Memory B cell (primary cell): ENCODE data around the gene CMIP.
A peak's percentile ranks its signal among the peaks of the same experiment; 100 is the strongest.

Experiments used
- ATAC-seq: fragments of 150-1000 bp; cut with Tn5 transposase; 2 replicates; pipeline ENCODE4 v1.10.0; 2021; ENCODE audit warnings: low read depth, mild to moderate bottlenecking, moderate library complexity
- DNase-seq, 2 donors: peaks; one replicate each; pipeline ENCODE4 v3.0.0; 2022; ENCODE audit warnings: low spot score in 2 of 2
- H3K27ac Mint-ChIP-seq: one replicate; pipeline ENCODE4 v1.8.0; 2022; ENCODE audit warnings: mild to moderate bottlenecking, moderate library complexity, mixed read lengths
- H3K27me3 Mint-ChIP-seq: one replicate; pipeline ENCODE4 v1.8.0; 2022; ENCODE audit warnings: mixed read lengths
- H3K36me3 Mint-ChIP-seq: one replicate; pipeline ENCODE4 v1.8.0; 2022; ENCODE audit warnings: mild to moderate bottlenecking, mixed read lengths
- H3K4me1 Mint-ChIP-seq: one replicate; pipeline ENCODE4 v1.8.0; 2022; ENCODE audit warnings: mixed read lengths
- H3K4me3 Mint-ChIP-seq: one replicate; pipeline ENCODE4 v1.8.0; 2022; ENCODE audit warnings: mild to moderate bottlenecking, moderate library complexity, mixed read lengths
- H3K9me3 Mint-ChIP-seq: one replicate; pipeline ENCODE4 v1.8.0; 2022; ENCODE audit warnings: mixed read lengths

The CMIP gene

GRCh38 chr16:81481207-81481821 is 36.7 kb downstream of the CMIP start:
- peaks cover 63% of the 10 kb centered on the region for H3K4me1 Mint-ChIP-seq
- H3K9me3 Mint-ChIP-seq, result no peaks in the 10 kb centered on the region
- peak; percentile 84 for ATAC-seq

GRCh38 chr16:81482329-81483063 is 37.9 kb downstream of the CMIP start:
- peaks cover 55% of the 10 kb centered on the region for H3K4me1 Mint-ChIP-seq
- ATAC-seq (no peak), DNase-seq (no peak)
- peak overlapping the region; percentile 98 for H3K27ac Mint-ChIP-seq
- no peaks in the 10 kb centered on the region for H3K27me3 Mint-ChIP-seq
- H3K9me3 Mint-ChIP-seq, result no peaks in the 10 kb centered on the region
- H3K4me3 Mint-ChIP-seq, result peak overlapping the region; percentile 74
- H3K36me3 Mint-ChIP-seq, result no peaks in the 10 kb centered on the region

More at GRCh38 chr16:81481207-81481821, 36.7 kb downstream of the CMIP start:
- Mint-ChIP-seq H3K36me3 (peaks cover 3% of the 10 kb centered on the region), H3K4me3 (peak overlapping the region; percentile 74), H3K27ac (peak overlapping the region; percentile 98), H3K27me3 (no peaks in the 10 kb centered on the region)
- DNase-seq, result peak; percentile 56 to 80

DNA sequence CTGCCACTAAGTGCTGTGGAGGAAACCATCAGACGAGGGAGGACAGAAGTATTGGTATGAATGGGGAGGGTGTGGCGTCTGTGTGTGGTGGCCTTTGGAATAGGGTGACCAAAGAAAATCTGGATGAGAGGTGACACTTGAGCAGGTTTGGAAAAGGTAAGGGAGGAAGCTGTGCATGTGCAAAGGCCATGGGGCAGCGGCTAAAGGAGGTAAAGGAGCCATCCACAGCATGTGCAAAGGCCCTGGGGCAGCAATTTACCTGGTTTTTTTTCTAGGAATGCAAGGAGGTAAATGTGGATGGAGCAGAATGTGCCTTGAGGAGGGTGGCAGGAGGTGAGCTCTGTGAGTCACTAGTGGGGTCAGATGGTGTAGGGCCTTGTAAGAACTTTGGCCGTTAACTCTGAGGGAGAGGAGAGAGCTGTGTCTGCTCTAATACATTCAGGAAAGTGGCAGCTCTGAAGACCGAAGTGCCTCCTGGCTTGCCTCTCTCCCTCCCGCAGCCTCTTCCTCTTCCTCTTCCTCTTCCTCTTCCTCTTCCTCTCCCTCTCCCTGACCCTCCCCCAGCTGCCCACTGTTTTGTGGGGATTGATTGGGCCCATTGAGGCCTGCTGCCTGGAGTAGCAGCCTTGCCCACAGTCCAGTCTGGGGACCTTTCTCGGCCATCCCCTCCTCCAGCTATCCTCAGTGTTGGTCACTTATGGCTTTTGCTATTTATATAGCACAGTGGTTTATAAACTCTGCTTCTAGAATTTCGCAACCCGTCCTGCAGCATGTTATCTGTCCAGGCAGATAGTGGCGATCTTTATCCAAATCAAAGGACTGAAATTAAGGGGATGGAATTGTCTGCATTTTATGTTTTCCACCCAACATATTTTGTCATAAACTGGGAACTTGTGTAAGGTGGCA is 38.7 kb downstream of the CMIP start:
- Mint-ChIP-seq H3K27me3 (no peaks in the 10 kb centered on the region), H3K27ac (peak overlapping the region; percentile 76), H3K36me3 (no peaks in the 10 kb centered on the region), H3K4me3 (peak overlapping the region; percentile 32), H3K9me3 (no peaks in the 10 kb centered on the region), H3K4me1 (peaks cover 52% of the 10 kb centered on the region)
- ATAC-seq (no peak), DNase-seq (no peak)

GRCh38 chr16:81483970-81484595 is 39.5 kb downstream of the CMIP start:
- Mint-ChIP-seq H3K36me3 (peaks cover 2% of the 10 kb centered on the region), H3K27me3 (no peaks in the 10 kb centered on the region), H3K4me3 (no peak overlapping the region), H3K4me1 (peaks cover 54% of the 10 kb centered on the region), H3K9me3 (no peaks in the 10 kb centered on the region), H3K27ac (peak overlapping the region; percentile 76)
- no peak for DNase-seq
- no peak for ATAC-seq

GRCh38 chr16:81484908-81485624 is 40.5 kb downstream of the CMIP start:
- Mint-ChIP-seq H3K4me1 (peaks cover 55% of the 10 kb centered on the region), H3K36me3 (peaks cover 2% of the 10 kb centered on the region), H3K27me3 (no peaks in the 10 kb centered on the region), H3K4me3 (no peak overlapping the region), H3K27ac (peak overlapping the region; percentile 38), H3K9me3 (no peaks in the 10 kb centered on the region)
- DNase-seq, result no peak
- no peak for ATAC-seq

- Mint-ChIP-seq H3K4me1 (peaks cover 57% of the 10 kb centered on the region), H3K4me3 (no peak overlapping the region), H3K27me3 (no peaks in the 10 kb centered on the region), H3K36me3 (peaks cover 2% of the 10 kb centered on the region), H3K27ac (peak overlapping the region; percentile 17), H3K9me3 (no peaks in the 10 kb centered on the region)
- DNase-seq, result no peak
- no peak for ATAC-seq
Measured at GRCh38 chr16:81485824-81486539, 41.4 kb downstream of the CMIP start.

DNA sequence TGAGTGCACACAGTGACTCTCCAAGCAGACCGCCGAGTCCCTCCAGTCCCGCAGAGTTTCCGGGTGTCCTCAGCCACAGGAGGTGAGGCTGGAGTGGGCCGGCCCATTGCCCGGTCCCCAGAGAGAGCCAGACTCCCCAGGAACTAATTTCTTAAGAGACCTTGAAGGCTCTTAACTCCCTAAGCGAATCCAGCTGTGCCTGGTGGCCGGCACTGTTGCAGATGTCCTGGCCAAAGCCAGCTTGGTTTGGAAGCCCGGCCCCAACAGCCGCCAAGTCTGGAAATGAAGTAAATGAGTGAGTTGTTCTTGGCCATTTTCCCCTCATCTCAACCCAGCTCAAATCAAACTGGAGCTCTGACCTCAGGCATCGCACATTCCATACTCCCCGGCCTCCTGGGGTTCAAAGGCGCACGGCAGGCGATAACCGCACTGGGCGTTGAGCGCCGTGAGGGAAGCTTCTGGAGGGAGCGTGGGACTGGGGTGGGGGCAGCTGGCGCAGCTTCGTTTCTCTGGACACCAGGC is 42.0 kb downstream of the CMIP start:
- Mint-ChIP-seq H3K27me3 (no peaks in the 10 kb centered on the region), H3K4me3 (no peak overlapping the region), H3K4me1 (peaks cover 52% of the 10 kb centered on the region), H3K36me3 (peaks cover 2% of the 10 kb centered on the region), H3K27ac (no peak overlapping the region), H3K9me3 (no peaks in the 10 kb centered on the region)
- no peak for DNase-seq
- ATAC-seq, result no peak

DNA sequence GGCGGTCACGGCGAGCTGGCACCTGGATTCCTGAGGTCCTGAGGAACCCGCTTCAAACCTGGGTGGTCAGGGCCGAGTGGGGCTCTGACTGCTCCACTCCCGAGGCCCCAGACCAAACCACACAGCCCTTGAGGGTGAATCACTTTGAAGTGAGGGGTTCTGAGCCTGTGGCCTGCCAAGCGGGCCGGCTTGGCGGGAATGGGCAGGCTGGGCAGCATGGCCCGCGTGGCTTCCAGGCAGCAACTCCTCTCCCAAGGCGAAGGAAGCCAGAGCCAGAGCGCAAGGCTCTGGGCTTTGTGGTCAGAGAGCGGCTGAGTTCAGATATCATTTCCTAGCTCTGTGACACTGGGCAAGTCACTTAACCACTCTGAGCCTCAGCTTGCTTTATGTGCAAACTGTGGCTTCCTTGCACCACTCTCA is 42.7 kb downstream of the CMIP start:
- ATAC-seq (no peak), DNase-seq (no peak)
- Mint-ChIP-seq H3K27ac (no peak overlapping the region), H3K36me3 (peaks cover 4% of the 10 kb centered on the region), H3K4me1 (peaks cover 53% of the 10 kb centered on the region), H3K27me3 (no peaks in the 10 kb centered on the region), H3K4me3 (no peak overlapping the region), H3K9me3 (no peaks in the 10 kb centered on the region)

DNA sequence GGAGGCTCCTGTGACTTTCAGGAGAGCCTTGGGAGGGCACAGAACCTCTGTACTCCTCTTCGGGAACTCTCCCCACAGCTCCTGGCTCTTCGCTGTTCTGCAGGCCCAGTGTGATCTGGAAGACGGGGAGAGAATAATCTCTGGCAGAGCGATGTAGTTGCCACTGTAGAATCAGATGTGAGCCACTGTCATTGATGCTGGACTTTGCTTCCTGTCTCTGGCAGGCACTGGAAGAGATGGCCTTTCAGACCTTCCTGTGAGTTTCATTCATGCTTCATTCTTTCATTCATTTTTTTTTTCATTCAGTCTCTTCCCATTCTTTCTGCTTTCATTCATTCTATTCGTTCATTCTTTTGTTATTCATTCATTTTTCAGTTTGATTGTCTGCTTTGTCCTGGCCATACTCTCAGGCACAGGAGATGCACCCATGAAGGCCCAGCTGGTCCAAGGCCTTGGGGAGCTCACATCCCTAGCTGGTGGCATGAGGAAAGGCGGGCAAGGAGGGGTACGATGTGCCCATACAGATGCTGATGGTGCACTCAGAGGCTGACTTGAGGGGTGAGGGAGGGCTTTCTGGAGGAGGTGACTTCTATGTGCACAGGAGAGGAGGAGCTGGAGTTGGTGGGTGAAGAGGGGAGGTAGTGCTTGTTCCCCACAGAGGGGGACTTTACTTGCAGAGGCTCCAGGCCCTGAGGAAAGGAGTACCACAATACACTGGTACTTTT is 44.2 kb downstream of the CMIP start:
- Mint-ChIP-seq H3K4me3 (no peak overlapping the region), H3K27me3 (no peaks in the 10 kb centered on the region)

DNA sequence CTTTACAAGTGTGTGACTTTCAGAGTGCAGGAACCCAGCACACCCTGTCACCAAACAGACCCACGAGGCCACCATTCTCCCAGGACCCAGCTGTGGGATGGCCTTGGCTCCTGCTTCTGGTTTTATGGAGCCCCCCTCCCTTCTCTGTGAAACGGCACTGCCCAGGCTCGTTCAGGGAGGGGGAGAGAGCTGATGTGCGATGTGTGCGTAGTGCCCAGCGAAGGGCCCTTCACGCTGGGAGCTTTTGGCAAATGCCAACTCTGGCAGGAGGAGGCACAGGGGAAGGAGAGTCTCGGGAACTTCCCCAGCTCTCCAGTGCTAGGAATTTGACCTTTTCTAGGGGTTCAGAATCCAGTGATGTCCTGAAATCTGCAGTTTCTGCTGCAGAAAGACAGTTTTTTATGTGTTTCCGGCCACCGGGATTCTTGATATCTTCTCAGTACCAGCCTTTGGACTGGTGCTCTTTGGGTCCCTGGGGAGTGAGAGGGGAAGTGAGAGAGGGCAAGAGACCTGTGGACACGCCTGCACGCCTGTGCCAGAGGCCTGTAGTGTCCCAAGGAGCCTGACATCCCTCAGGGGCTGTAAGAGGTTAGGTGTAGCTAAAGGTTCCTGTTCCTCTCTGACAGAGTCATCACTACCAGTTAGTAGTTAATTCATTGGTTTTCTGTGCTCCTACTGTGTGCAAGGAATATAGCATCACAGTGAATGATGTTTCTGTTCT is 45.1 kb downstream of the CMIP start:
- Mint-ChIP-seq H3K27me3 (no peaks in the 10 kb centered on the region), H3K4me3 (peak overlapping the region; percentile 51), H3K36me3 (peaks cover 4% of the 10 kb centered on the region), H3K27ac (peak overlapping the region; percentile 12), H3K9me3 (no peaks in the 10 kb centered on the region), H3K4me1 (peaks cover 48% of the 10 kb centered on the region)
- ATAC-seq (peak; percentile 65), DNase-seq (no peak)

More for the DNA sequence above, 44.2 kb downstream of the CMIP start:
- DNase-seq, result no peak
- ATAC-seq, result no peak
- Mint-ChIP-seq H3K9me3 (no peaks in the 10 kb centered on the region), H3K4me1 (peaks cover 48% of the 10 kb centered on the region), H3K36me3 (peaks cover 4% of the 10 kb centered on the region), H3K27ac (peak overlapping the region; percentile 12)

GRCh38 chr16:81491541-81492188 is 47.1 kb downstream of the CMIP start:
- Mint-ChIP-seq H3K4me1 (peaks cover 52% of the 10 kb centered on the region), H3K4me3 (no peak overlapping the region), H3K27ac (no peak overlapping the region), H3K36me3 (peaks cover 4% of the 10 kb centered on the region), H3K27me3 (no peaks in the 10 kb centered on the region), H3K9me3 (no peaks in the 10 kb centered on the region)
- DNase-seq (no peak), ATAC-seq (no peak)
